ENCODE data around the gene LASP1.

DNA sequence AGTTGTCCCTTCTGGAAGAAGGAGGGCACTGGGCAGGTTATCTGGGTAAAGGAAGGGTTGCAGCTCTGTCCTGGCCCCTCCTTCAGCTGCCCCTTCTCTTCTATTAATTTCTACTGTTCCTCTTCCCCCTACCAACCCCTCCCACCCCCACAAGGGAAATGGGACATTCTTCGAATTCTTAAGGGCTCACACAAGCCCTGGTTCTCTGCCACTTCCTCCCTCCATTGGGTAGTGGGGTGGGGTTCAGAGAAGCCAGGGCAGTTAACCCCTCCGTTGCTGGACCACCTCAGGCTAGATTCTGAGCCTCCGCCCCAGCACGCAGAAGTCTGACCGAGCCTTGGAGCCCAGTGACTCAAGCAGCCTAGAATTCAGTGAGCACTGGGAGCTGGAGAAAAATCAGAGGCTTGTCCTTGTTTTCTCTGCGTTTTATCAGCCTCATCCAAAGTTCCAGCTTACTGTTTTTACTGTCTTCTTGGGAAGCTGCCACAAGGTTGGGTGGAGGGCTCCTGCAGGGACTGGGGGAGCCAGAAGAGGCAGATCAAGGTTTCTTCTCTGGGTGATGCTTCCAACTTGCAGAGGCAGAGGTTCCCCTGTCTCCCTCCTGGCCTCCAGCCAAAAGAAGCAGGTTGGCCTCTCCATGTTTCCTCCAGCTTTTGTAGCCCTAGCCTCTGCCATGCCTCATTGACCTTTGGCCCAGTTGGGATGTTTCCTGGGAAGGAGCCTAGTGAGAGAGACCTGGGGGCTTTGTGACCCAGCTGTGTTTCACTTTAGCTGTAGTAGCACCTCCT lies 10.2 kb downstream of the LASP1 start:
- TF ChIP-seq, protein P1, sequence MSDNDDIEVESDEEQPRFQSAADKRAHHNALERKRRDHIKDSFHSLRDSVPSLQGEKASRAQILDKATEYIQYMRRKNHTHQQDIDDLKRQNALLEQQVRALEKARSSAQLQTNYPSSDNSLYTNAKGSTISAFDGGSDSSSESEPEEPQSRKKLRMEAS (IDR thresholded peaks at IDR 0.05; ENCODE audit: insufficient read depth, insufficient read length): no peak
- TF ChIP-seq POLR2A (IDR thresholded peaks at IDR 0.05; ENCODE audit: low read depth, low read length): no peak
